GM12892 (cell line): ENCODE measurements around the gene ARL4A.

Experiments used
- DNase-seq: peaks from one replicate; pipeline ENCODE4 v3.0.0; 2011; ENCODE audit not compliant: insufficient read length
- FAIRE-seq: peaks from 2 replicates; lab custom pipeline; 2011; peaks lifted over from hg19 to GRCh38; lab: Jason Lieb, UNC
- POLR2A ChIP-seq: IDR thresholded peaks from 2 replicates; pipeline ENCODE4 v1.6.1; 2011; ENCODE audit warnings: low read depth, low read length, control low read depth
- POLR2AphosphoS5 ChIP-seq: IDR thresholded peaks from 2 replicates; pipeline ENCODE4 v1.6.1; 2011; ENCODE audit warnings: low read depth, low read length, control low read depth
- TAF1 ChIP-seq: IDR thresholded peaks from 2 replicates; pipeline ENCODE4 v1.6.1; 2011; ENCODE audit warnings: low read depth, mild to moderate bottlenecking, control low read depth, low read length, borderline replicate concordance

Gene ARL4A

GRCh38 chr7:12719981-12720865 is 32.8 kb downstream of the ARL4A start:
- FAIRE-seq (no peak), DNase-seq (no peak)
- TF ChIP-seq TAF1 (no peak), POLR2A (no peak), POLR2AphosphoS5 (no peak)

DNA sequence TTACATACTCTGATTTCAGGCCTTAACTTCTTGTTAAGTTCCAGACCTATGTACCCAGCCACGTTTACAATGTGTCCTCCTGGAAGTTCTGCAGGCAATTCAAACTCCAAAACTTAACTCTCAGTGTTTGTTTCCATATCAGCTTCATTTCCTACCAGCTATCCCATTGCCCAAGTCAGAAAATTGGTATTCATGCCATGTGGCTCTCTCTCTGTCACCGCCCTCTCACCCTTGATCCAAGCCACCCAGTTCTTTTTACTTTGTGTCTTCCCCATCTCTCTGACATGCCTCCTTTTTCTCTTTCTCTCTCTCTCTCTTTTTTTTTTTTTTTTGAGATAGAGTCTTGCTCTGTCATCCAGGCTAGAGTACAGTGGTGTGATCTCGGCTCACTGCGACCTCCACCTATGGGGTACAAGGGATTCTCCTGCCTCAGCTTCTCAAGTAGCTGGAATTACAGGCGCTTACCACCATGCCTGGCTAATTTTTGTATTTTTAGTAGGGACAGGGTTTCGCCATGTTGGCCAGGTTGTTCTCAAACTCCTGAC is 33.9 kb downstream of the ARL4A start:
- DNase-seq (no peak), FAIRE-seq (no peak)
- TF ChIP-seq POLR2AphosphoS5 (no peak), TAF1 (no peak), POLR2A (no peak)

GRCh38 chr7:12722136-12722535 is 34.7 kb downstream of the ARL4A start:
- no peak for DNase-seq
- TF ChIP-seq TAF1 (no peak), POLR2A (no peak), POLR2AphosphoS5 (no peak)
- FAIRE-seq: no peak

DNA sequence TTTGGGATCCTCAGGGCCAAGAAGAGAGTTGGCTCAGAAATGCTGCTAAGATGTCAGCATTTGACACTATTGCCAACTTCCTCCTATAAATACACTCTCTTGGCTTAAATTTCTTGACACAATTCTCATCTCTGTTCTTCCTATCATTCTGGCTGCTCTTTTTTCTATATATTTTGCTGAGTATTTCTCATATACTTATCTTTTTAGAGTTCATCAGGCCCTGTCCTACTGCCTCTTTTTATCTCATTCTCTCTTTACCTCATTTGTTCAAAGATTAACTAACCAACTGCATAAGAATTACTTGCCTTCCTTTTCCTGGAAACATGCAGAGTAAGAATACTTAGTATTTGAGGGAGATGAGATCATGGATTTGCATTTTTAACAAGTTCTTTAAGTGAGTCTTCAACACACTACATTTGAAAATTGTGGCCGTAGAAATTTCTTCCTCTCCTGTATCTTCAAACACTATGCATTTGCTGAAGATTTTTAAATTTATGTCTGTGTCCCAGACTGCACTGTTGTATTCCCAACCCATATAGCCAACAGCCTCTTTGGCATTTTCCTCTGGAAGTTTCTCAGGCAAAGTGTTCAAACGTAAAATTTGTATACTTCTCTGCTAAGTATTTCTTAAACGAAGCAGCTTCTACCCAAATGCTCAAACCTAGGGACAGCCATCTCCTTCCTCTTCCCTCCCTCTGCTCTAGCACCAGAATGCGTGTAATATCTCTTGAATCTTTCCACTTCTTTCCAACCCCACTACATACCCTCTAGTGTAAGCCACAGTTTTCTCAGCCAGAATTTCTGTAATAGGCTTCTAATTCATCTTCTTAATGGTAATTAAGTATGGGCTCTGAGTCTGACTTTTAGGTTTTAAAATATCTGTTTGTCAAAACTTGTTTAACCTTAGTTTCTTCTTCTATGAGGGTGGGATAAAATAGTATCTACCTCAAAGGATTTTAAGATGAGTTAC is 35.5 kb downstream of the ARL4A start:
- no peak for TF ChIP-seq POLR2AphosphoS5
- TF ChIP-seq TAF1: no peak
- TF ChIP-seq POLR2A: no peak
- FAIRE-seq: no peak

DNA sequence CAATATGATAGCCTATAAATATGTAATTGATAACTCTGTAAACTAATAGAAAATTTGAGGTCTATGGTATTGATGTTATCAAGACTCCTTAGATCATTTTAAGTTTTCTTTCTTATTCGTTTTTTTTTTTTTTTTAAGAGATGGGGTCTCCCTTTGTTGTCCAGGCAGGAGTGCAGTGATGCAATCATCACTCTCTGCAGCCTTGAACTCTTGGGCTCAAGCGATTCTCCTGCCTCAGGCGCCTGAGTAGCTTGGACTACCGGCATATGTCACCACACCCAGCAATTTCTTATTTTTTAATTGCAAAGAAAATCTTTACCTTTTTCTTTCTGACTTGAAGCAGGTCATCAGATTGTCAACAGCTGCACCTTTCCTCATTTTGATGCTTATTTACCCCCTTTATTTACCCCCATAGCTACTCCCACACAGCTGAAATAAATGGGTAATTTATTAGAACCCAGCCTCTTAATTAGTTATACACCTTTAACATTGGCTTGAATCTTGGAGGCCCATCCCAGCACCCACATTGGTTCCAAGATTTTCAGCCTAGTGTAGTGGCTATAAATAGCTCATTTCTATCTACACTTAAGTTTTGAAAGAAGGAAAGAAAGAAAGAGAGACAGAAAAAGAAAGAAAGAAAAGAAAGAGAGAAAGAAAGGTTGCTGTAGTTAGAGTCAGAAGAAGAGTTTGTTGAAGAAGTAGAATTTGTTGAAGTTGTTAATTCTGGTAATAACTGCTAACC is 38.3 kb downstream of the ARL4A start:
- no peak for FAIRE-seq
- no peak for DNase-seq
- TF ChIP-seq POLR2AphosphoS5: no peak
- TF ChIP-seq TAF1: no peak
- no peak for TF ChIP-seq POLR2A

More for the DNA sequence above, 35.5 kb downstream of the ARL4A start:
- DNase-seq: no peak

GRCh38 chr7:12726908-12727307 is 39.5 kb downstream of the ARL4A start:
- DNase-seq (no peak), FAIRE-seq (no peak)
- TF ChIP-seq POLR2A: no peak
- no peak for TF ChIP-seq TAF1
- TF ChIP-seq POLR2AphosphoS5: no peak

DNA sequence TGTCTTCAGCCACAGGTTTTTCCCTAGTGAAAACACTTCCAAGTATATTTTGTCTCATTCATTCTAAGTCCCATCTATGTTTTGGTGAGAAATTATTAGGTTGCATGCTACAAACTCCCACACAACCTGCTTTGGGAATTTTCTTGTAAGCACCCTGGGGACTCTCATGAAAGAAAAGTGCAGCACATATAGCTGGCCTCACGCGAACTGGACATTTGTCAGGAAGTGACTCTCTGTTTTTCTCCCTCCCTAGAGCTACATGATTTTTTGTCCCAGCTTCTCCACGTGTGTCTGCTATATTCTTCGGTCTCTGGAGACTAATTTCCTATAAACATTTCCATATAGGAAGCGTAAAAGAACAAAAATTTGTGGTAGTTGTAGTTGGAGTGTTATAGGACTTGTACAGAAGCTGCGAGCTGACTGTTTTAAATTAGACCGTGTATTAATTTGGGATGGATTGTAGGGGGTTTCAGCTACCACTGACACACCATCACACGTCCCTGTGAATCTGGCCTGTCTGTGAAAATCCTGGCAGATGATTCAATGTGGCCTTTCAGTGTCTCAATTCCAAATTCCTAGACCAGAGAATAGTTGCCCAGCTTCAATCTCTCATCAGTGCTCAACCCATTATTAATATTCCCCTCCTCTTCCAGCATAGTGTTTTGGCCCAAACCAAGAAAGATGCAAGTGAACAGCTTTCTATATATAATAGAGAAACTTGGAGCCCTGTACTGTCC is 40.2 kb downstream of the ARL4A start:
- DNase-seq (no peak), FAIRE-seq (no peak)
- TF ChIP-seq POLR2A (no peak), TAF1 (no peak), POLR2AphosphoS5 (no peak)

DNA sequence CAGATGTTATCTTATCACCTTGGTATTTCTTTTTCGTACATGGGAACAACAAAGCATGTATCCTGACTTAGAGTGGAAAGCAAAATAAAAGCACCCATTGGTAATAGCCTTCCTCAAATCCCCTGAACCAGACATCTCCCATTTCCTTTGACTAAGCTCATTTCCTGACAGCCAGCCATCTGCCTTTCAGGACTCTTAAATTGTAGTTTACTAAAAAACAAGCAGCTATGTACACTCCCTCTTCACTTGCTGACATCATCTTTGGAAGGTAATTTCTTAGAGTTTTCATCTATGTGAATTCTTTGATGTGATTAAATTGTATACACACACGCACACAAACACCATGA is 40.7 kb downstream of the ARL4A start:
- FAIRE-seq (no peak), DNase-seq (no peak)
- no peak for TF ChIP-seq POLR2A
- no peak for TF ChIP-seq TAF1
- TF ChIP-seq POLR2AphosphoS5: no peak

DNA sequence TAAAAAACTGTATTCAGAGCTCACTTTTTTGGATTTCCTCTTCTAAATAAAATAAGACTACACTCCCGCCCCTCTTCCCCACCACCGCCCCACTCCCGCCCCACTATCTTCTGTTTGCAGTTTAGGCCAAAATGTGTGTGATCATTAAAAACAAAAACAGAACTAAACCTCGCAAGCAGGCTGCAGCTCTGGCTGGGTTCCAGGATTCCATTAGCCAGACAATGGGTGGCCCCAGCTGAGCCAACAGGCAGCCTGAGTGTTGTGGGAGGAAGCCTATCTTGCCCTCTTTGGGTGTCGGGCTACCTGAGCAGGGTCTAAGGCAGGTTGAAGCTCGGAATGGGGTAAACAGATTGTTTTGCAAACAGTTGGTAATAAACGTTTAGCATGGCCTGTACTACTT is 41.7 kb downstream of the ARL4A start:
- DNase-seq: no peak
- FAIRE-seq: no peak
- TF ChIP-seq TAF1 (no peak), POLR2A (no peak), POLR2AphosphoS5 (no peak)

DNA sequence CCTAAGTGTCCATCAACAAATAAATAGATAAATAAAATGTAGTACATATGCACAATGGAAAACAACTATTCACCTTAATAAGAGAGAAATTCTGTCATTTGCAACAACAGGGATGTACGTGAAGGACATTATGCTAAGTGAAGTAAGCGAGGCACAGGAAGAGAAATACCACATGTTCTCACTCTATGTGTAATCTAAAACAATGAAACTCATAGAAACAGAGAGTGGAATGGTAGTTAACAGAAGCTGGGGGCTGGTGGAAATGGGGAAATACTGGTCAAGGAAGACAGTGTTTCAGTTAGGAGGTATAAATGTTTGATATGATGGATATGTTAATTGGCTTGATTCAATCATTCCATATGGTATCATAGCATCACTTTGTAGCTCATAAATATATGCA is 43.1 kb downstream of the ARL4A start:
- TF ChIP-seq TAF1: no peak
- TF ChIP-seq POLR2A: no peak
- TF ChIP-seq POLR2AphosphoS5: no peak
- DNase-seq (no peak), FAIRE-seq (no peak)
